Kidney (tissue), 14 donors: ENCODE results near the gene PAX7. TPM values are rescaled to one million over a fixed set of nuclear protein-coding genes. Genes with fewer than 3 reads are reported as not detected.
A peak's percentile ranks its signal among the peaks of the same experiment; 100 is the strongest.

Source experiments
- DNase-seq, 5 donors: peaks; one replicate each; pipeline ENCODE4 v3.0.0-alpha.2; 2013 to 2020
- FAIRE-seq: peaks from 2 replicates; lab custom pipeline; 2012; peaks lifted over from hg19 to GRCh38; lab: Jason Lieb, UNC
- H3K27ac ChIP-seq, 2 donors: one replicate each; pipeline ENCODE4 v1.7.0; 2013; ENCODE audit warnings: low read depth in 2 of 2, low read length in 2 of 2, inconsistent platforms in 1 of 2
- H3K27me3 ChIP-seq: one replicate; pipeline ENCODE4 v1.7.1; 2013; ENCODE audit warnings: low read length, inconsistent platforms; ENCODE audit not compliant: control insufficient read depth, insufficient read depth
- H3K36me3 ChIP-seq, 3 donors: one replicate each; pipeline versions ENCODE4 v1.7.0 to v1.7.1; 2013; ENCODE audit warnings: low read length in 3 of 3, control low read depth in 1 of 3, inconsistent platforms in 1 of 3; ENCODE audit not compliant: insufficient read depth in 3 of 3, control insufficient read depth in 2 of 3
- H3K4me1 ChIP-seq, 3 donors: one replicate each; pipeline versions ENCODE4 v1.7.0 to v1.7.1; 2013; ENCODE audit warnings: low read length in 3 of 3, inconsistent platforms in 1 of 3, low read depth in 1 of 3; ENCODE audit not compliant: control insufficient read depth in 2 of 3, insufficient read depth in 2 of 3
- H3K4me3 ChIP-seq, 3 donors: one replicate each; pipeline versions ENCODE4 v1.7.0 to v1.8.1; 2013; ENCODE audit warnings: low read length in 3 of 3, control low read depth in 1 of 3, inconsistent platforms in 1 of 3
- H3K9ac ChIP-seq, 3 donors: one replicate each; pipeline versions ENCODE4 v1.7.0 to v1.7.1; 2013; ENCODE audit warnings: low read length in 3 of 3, control low read depth in 1 of 3, inconsistent platforms in 1 of 3
- H3K9me3 ChIP-seq, 3 donors: one replicate each; pipeline versions ENCODE4 v1.7.0 to v1.7.1; 2013; ENCODE audit warnings: low read length in 3 of 3, control low read depth in 1 of 3, inconsistent platforms in 1 of 3; ENCODE audit not compliant: control insufficient read depth in 2 of 3, insufficient read depth in 1 of 3
- CTCF ChIP-seq: IDR thresholded peaks from 3 replicates; pipeline ENCODE4 v1.5.1; 2012; ENCODE audit warnings: mild to moderate bottlenecking, moderate library complexity, borderline replicate concordance; ENCODE audit not compliant: insufficient read depth; ENCODE audit errors: extremely low read depth
- intact Hi-C: fragments of 100-400 bp; cut with DNase I; formaldehyde crosslinking; loops from one replicate; pipeline ENCODE4 v1.11.1; 2022
- polyA plus RNA-seq: library from polyadenylated mRNA; stranded (reverse); fragments of 350-450 nt; fragmentation: Illumina TruSeq; extraction: RNeasy Lipid Tissue Mini Kit (QIAGEN cat#74804); gene quantifications from one replicate; pipeline ENCODE4 v1.2.3, GENCODE V29; 2014; ENCODE audit warnings: low read depth, low replicate concordance; ENCODE audit not compliant: insufficient read depth
- total RNA-seq: library from RNA; stranded (reverse); fragmentation: NEBNext Ultra II Directional; extraction: Animal tissue kit (Norgen Biotek cat#: 25700); gene quantifications from one replicate; pipeline ENCODE4 v1.2.1, GENCODE V29; 2021
- donor health status: control.
- donor health status: control.
- donor health status: control.
- donor health status: control.
- donor health status: control.
- donor health status: DM: yes; HTN: yes; CAD: no.
- donor health status: Normal renal cell carcinoma (clear cell type).

The PAX7 gene
- total and polyA plus RNA-seq, 2 donors from 2014 or later, result not detected

- DNase-seq (no peak), FAIRE-seq (no peak)
- H3K27ac ChIP-seq, result no peak overlapping the region
- H3K4me3 ChIP-seq, result no peak overlapping the region
- intact Hi-C loops, result no loop called here
- TF ChIP-seq CTCF, result no peak
- H3K27me3 ChIP-seq, result peaks cover 73% of the 10 kb centered on the region
- no peaks in the 10 kb centered on the region for H3K9me3 ChIP-seq
- no peaks in the 10 kb centered on the region for H3K36me3 ChIP-seq
- no peak overlapping the region for H3K9ac ChIP-seq
- H3K4me1 ChIP-seq, result no peaks in the 10 kb centered on the region
Measured at GRCh38 chr1:18644013-18644399, 13.4 kb downstream of the PAX7 start.

- DNase-seq (no peak), FAIRE-seq (no peak)
- no peak for TF ChIP-seq CTCF
- H3K4me3 ChIP-seq, result no peak overlapping the region
- H3K4me1 ChIP-seq, result no peaks in the 10 kb centered on the region
- H3K36me3 ChIP-seq, result no peaks in the 10 kb centered on the region
- H3K27me3 ChIP-seq, result peaks cover 73% of the 10 kb centered on the region
- H3K9me3 ChIP-seq, result no peaks in the 10 kb centered on the region
- no peak overlapping the region for H3K9ac ChIP-seq
- intact Hi-C loops, result no loop called here
- no peak overlapping the region for H3K27ac ChIP-seq
Measured at GRCh38 chr1:18644446-18644845, 13.8 kb downstream of the PAX7 start.

GRCh38 chr1:18644973-18645746 is 14.5 kb downstream of the PAX7 start:
- Histone ChIP-seq H3K4me1 (no peaks in the 10 kb centered on the region), H3K36me3 (no peaks in the 10 kb centered on the region), H3K27ac (no peak overlapping the region), H3K9me3 (no peaks in the 10 kb centered on the region), H3K9ac (no peak overlapping the region), H3K27me3 (peaks cover 74% of the 10 kb centered on the region), H3K4me3 (no peak overlapping the region)
- no peak for TF ChIP-seq CTCF
- intact Hi-C loops, result no loop called here
- DNase-seq (peak in 1 of 5 donors; percentile 60), FAIRE-seq (no peak)
